DOHH2 (cell line): Measurements from ENCODE around the gene CDC5L.

Source experiments
- H3F3A ChIP-seq: fragments of 200-600 bp; sonication (generic), shearing (Covaris generic); 2 replicates; pipeline ENCODE4 v1.6.0; 2016; ENCODE audit warnings: antibody characterized with exemption, mild to moderate bottlenecking; ENCODE audit not compliant: control insufficient read depth, insufficient read depth
- H3K27ac ChIP-seq: fragments of 200-600 bp; sonication (generic); 2 replicates; pipeline ENCODE4 v1.5.1; 2014; ENCODE audit warnings: low read depth, mild to moderate bottlenecking, low read length, moderate library complexity
- H3K27me3 ChIP-seq: fragments of 200-600 bp; sonication (generic); 2 replicates; pipeline ENCODE4 v1.6.1; 2014; ENCODE audit warnings: mild to moderate bottlenecking, low read length, mixed read lengths; ENCODE audit not compliant: control insufficient read depth
- H3K36me3 ChIP-seq: fragments of 200-600 bp; sonication (generic); 2 replicates; pipeline ENCODE4 v1.6.1; 2014; ENCODE audit warnings: mild to moderate bottlenecking, low read length, moderate library complexity, mixed read lengths; ENCODE audit not compliant: control insufficient read depth
- H3K4me1 ChIP-seq: fragments of 200-600 bp; sonication (generic); 2 replicates; pipeline ENCODE4 v1.6.1; 2014; ENCODE audit warnings: mild to moderate bottlenecking, low read length, mixed read lengths; ENCODE audit not compliant: control insufficient read depth
- H3K4me2 ChIP-seq: fragments of 200-600 bp; sonication (generic); 2 replicates; pipeline ENCODE4 v1.6.0; 2014; ENCODE audit warnings: mild to moderate bottlenecking, low read length, moderate library complexity
- H3K4me3 ChIP-seq: fragments of 200-600 bp; sonication (generic); 2 replicates; pipeline ENCODE4 v1.5.1; 2014; ENCODE audit warnings: mild to moderate bottlenecking, low read length, mixed read lengths
- H3K79me2 ChIP-seq: fragments of 200-600 bp; sonication (generic); 2 replicates; pipeline ENCODE4 v1.6.1; 2014; ENCODE audit warnings: mild to moderate bottlenecking, low read length, mixed read lengths; ENCODE audit not compliant: control insufficient read depth
- H3K9me2 ChIP-seq: fragments of 200-600 bp; sonication (generic); replicated peaks from 2 replicates; pipeline ENCODE4 v1.6.1; 2014; ENCODE audit warnings: mild to moderate bottlenecking, low read length, mixed read lengths; ENCODE audit not compliant: control insufficient read depth
- H3K9me3 ChIP-seq: fragments of 200-600 bp; sonication (generic); 2 replicates; pipeline ENCODE4 v1.6.1; 2014; ENCODE audit warnings: antibody characterized with exemption, low read length, mixed read lengths; ENCODE audit not compliant: control insufficient read depth, insufficient read depth
- H4K20me1 ChIP-seq: fragments of 200-600 bp; sonication (generic); 2 replicates; pipeline ENCODE4 v1.6.0; 2014; ENCODE audit warnings: low read depth, mild to moderate bottlenecking, antibody characterized with exemption, low read length, moderate library complexity; ENCODE audit not compliant: control insufficient read depth, insufficient read depth
- CTCF ChIP-seq: fragments of 200-600 bp; sonication (generic); IDR thresholded peaks from one replicate; pipeline ENCODE4 v1.5.1; 2014; ENCODE audit warnings: antibody characterized with exemption, mild to moderate bottlenecking, low read depth, low read length; ENCODE audit not compliant: poor library complexity, severe bottlenecking
- EZH2phosphoT487 ChIP-seq: fragments of 200-600 bp; sonication (generic); IDR thresholded peaks from 2 replicates; pipeline ENCODE4 v1.6.1; 2017; ENCODE audit warnings: borderline replicate concordance, mild to moderate bottlenecking, antibody characterized with exemption, low read length, moderate library complexity, mixed read lengths

Gene CDC5L

GRCh38 chr6:44462335-44462734 lies 74.8 kb downstream of the CDC5L start:
- Histone ChIP-seq H3K9me2 (no peaks in the 10 kb centered on the region), H3K27ac (no peak overlapping the region), H3K9me3 (no peaks in the 10 kb centered on the region), H3K4me1 (no peaks in the 10 kb centered on the region), H4K20me1 (no peaks in the 10 kb centered on the region), H3K27me3 (peaks cover 12% of the 10 kb centered on the region), H3K4me2 (no peak overlapping the region), H3K36me3 (no peaks in the 10 kb centered on the region), H3K79me2 (no peaks in the 10 kb centered on the region), H3K4me3 (no peak overlapping the region), H3F3A (no peaks in the 10 kb centered on the region)
- TF ChIP-seq CTCF = no peak
- TF ChIP-seq EZH2phosphoT487 = no peak

DNA sequence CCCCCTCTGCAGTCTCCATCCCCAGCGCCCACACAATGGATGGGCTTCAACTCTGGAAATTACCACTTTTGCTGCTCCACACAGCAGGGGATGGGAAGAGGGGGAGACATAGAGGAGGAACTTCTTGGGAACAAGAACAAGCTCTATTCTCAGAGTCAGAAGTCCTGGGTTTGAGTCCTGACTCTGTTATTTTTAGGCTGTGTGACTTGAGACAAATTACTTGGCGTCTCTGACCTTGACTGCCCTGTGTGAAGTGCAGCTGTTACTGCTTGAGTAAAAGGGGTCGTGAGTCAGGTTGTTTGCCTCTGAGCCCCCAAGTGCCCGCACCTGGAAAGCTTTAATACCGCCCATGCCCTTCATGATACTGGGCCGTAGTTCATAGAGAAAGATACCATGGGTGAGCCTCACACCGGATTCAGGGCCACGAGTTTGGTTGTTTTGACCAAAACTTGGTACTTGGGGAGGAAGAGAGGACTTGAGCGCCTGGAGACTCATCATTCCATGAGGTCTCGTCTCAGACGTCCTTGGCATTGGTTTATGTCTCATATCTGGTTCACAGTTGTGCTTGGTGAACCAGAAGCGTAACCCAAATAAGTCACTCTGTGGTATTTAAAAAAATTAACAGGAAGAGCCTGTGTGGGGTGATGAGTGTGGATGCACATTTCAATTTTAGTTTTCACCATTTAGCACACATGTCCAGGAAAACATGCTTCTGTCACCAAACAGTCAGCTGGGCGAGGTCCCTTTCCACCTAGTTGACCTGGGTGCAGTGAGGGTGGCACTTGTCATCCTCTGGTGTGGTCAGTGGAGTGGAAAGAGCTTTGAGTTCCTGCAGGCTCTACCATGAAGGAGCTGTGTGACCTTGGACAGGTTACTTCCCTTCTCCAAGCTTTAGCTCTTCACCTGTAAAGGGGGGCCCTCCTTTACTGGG lies 75.6 kb downstream of the CDC5L start:
- H3K4me1 ChIP-seq = no peaks in the 10 kb centered on the region
- no peak for TF ChIP-seq EZH2phosphoT487
- no peak for TF ChIP-seq CTCF
- H3K4me2 ChIP-seq = no peak overlapping the region
- H3K79me2 ChIP-seq = no peaks in the 10 kb centered on the region
- peaks cover 7% of the 10 kb centered on the region for H3K27me3 ChIP-seq
- H3K27ac ChIP-seq = no peak overlapping the region
- H3K36me3 ChIP-seq = no peaks in the 10 kb centered on the region
- no peaks in the 10 kb centered on the region for H3F3A ChIP-seq
- H3K9me3 ChIP-seq = no peaks in the 10 kb centered on the region
- H4K20me1 ChIP-seq = no peaks in the 10 kb centered on the region
- H3K9me2 ChIP-seq = no peaks in the 10 kb centered on the region
- no peak overlapping the region for H3K4me3 ChIP-seq

DNA sequence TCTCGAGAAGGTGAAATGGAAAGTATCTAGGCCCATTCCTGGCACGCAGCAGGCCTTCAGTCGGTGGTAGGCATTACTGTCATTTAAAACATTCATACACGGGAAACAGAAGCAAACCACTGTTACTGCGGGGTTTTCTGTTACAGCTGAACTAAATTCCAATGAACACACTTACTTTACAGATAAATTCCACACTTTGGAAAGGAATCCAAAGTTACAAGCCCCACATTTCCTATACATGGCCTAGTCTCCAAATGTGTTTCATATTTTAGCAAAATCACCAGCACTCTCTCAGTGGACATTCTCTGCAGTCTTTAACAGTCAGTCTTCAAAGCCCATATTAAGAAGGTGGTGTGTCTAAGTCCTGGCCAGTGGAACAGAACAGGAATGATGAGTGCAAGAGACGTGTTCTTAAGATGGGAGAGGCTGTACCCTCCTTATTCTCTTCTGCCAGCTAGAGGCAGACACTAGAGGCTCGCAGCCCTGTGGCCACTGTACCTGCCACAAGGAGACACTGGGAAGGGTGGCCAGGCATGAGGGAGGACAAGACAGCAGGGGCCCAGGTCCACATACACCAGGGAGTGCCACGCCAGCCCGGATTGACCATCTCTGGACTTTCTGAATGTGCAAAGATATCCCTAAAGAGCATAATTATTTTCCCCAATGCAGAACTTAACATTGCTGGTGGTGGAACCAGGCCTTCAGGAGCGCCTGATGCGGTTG lies 76.4 kb downstream of the CDC5L start:
- Histone ChIP-seq H3F3A (no peaks in the 10 kb centered on the region), H4K20me1 (no peaks in the 10 kb centered on the region), H3K4me2 (no peak overlapping the region), H3K79me2 (no peaks in the 10 kb centered on the region), H3K27ac (no peak overlapping the region), H3K27me3 (peaks cover 4% of the 10 kb centered on the region), H3K36me3 (no peaks in the 10 kb centered on the region), H3K9me3 (no peaks in the 10 kb centered on the region), H3K4me3 (no peak overlapping the region), H3K4me1 (no peaks in the 10 kb centered on the region), H3K9me2 (no peaks in the 10 kb centered on the region)
- TF ChIP-seq EZH2phosphoT487 (no peak), CTCF (no peak)
